Measurements from ENCODE around the gene AKR1B15.
A peak's percentile ranks its signal among the peaks of the same experiment; 100 is the strongest.
"Not testable (repeated sequence)": the region's sequence is repeated elsewhere in the genome, so short reads cannot be mapped to it uniquely, and the experiment has no call there.

The AKR1B15 gene

DNA sequence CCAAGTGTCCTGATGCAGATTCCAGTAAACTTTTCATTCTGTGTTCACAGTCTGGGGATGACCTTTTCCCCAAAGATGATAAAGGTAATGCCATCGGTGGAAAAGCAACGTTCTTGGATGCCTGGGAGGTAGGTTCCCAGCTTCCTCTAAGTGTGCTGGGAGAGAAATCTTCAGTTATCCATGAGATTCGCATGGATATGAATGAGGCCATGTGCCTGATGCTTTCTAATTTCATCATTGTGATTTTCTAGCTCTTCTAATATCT, 16.0 kb upstream of the AKR1B15 start:
- DNase-seq (ENCODE audit: low read depth in 2 of 2): no peak

- DNase-seq (ENCODE audit: low read depth in 2 of 2): no peak
Measured at GRCh38 chr7:134533288-134533771, 15.6 kb upstream of the AKR1B15 start.

DNA sequence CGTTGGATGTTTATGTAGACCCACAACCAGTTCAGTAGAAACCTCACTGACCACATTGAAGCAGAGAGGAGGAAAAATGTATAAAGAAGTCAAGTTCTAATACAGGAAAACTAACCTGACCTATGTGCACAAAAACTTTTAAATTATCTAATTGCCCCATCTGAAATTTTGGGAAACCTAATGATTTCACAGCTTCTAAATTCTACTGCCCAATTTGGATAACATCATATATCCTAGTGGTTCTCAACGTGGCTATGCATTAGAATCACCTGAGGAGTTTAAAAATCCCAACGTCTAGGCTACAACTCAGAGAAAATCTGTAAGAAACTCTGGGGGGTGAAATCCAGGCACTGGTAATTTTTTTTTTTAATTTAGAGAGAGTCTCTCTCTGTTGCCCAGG, 14.3 kb upstream of the AKR1B15 start:
- no peak for DNase-seq (ENCODE audit: low read depth in 2 of 2)

- no peak for DNase-seq (ENCODE audit: low read depth in 2 of 2)
Measured at GRCh38 chr7:134535272-134535918, 13.5 kb upstream of the AKR1B15 start.

DNA sequence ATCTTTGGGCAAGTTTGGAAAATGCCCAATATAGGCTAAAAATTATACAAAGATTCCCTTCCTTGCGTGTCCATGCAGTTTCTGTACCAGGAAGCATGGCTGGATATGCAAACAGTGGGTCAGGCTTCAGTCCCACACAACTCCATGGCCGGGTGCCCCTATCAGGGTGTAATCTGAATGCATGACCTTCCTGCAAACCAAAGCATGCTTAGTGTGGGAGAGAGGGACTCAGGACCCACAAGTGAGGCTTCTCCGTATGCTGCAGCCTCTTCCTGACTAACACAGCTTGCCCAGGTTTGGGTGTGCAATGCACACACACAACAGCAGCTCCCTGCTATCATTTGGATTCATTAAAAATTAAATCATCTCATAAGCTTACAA, 13.0 kb upstream of the AKR1B15 start:
- no peak for DNase-seq (ENCODE audit: low read depth in 2 of 2)

GRCh38 chr7:134536558-134536957, 12.4 kb upstream of the AKR1B15 start:
- DNase-seq (ENCODE audit: low read depth in 2 of 2): not testable (repeated sequence)

GRCh38 chr7:134537273-134537781, 11.6 kb upstream of the AKR1B15 start:
- DNase-seq (ENCODE audit: low read depth in 2 of 2): not testable (repeated sequence)

GRCh38 chr7:134539380-134540004, 9.4 kb upstream of the AKR1B15 start:
- no peak for DNase-seq (ENCODE audit: low read depth in 2 of 2)

GRCh38 chr7:134541501-134542194, 7.3 kb upstream of the AKR1B15 start:
- not testable (repeated sequence) for DNase-seq (ENCODE audit: low read depth in 2 of 2)

DNA sequence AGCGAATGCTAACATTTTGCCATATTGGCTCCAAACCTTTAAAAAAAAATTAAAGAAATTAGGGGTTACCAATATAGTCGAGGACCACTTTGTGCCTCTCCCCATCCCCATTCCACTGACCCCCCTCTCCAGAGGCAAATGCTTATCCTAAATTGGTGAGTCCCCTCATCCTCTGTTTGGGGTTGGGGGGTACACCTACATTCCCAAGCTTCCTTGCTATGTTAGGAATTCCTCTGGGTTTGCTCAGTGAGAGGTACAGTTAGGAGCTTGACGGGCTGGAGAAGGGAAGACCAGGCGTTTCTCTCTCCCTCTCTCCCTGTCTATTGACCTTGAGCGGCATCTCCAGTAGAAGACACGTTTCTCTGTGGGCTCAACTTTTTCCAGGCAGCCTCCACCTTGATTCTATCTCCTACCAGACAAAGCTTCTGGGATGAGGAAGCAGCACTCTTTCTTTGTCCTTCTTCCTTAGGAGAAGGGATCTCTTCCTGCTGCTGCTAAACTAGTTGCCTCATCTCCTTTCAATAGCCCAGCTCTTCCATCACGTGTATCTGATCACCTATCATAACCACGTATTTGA, 6.6 kb upstream of the AKR1B15 start:
- DNase-seq (ENCODE audit: low read depth in 2 of 2): no peak

DNA sequence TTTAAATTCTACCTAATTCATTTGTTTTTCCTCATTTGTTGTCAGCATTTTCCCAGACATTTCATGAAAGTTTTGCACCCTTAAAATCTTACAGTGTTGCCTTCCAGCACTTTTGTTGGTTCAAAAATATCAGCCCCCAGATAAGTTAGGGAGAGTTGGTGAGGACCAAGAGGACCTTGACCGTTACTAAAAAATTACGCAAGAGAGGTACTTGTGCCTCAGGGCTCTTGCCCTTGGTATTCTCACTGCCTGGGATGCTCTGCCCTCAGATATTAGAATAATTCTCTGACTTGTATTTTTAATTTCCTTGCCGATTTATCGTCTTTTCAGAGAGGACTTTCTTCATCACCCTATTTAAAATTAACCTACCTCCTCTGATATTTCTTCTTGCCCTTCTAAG, 3.5 kb upstream of the AKR1B15 start:
- DNase-seq (ENCODE audit: low read depth in 2 of 2): no peak

GRCh38 chr7:134545918-134546317, 3.0 kb upstream of the AKR1B15 start:
- no peak for DNase-seq (ENCODE audit: low read depth in 2 of 2)

DNA sequence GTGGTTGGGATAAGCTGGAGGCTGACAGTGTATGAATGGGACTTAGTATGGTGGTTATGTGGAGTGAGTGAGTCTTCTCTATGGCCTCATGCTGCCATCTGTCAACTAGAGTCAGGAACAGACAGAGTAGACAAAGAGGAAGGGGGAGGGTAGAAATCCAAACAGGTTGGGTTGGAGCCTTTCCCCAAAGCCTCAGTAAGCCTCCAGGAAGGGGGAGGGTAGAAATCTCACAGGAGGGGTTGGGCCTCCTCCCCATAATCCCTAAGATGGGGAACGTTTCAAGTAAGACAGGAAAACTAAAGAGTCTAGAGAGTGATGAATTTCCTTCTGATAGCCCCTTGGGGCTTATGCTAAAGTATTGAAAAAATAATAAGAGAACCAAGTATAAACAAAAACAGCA, 2.0 kb upstream of the AKR1B15 start:
- no peak for DNase-seq (ENCODE audit: low read depth in 2 of 2)

GRCh38 chr7:134547397-134548054, 1.4 kb upstream of the AKR1B15 start:
- peak; percentile 18 to 59 for DNase-seq (ENCODE audit: low read depth in 2 of 2)

GRCh38 chr7:134549366-134549765, 456 bp downstream of the AKR1B15 start:
- no peak for DNase-seq (ENCODE audit: low read depth in 2 of 2)

DNA sequence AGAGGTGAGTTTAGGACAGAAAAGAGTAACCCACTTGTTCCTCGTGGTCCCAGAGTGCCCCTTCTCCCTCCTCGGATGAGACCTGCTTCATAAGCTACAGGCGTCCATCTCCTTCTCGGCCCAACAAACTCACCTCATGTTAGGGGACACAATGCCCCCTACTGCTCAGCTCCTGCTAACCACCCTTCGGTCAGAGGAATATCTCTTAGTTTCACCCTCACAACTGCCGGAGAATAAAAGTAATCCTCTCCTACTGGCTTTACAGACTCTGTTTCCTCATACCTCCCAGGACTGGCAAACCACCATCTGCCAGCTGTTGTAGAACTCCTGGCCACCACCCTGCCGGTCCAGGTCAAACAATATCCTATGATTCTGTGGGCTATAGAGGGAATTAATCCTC, 3.2 kb downstream of the AKR1B15 start:
- DNase-seq (ENCODE audit: low read depth in 2 of 2): no peak

- DNase-seq (ENCODE audit: low read depth in 2 of 2): no peak
Measured at GRCh38 chr7:134553976-134554375, 5.1 kb downstream of the AKR1B15 start.

DNA sequence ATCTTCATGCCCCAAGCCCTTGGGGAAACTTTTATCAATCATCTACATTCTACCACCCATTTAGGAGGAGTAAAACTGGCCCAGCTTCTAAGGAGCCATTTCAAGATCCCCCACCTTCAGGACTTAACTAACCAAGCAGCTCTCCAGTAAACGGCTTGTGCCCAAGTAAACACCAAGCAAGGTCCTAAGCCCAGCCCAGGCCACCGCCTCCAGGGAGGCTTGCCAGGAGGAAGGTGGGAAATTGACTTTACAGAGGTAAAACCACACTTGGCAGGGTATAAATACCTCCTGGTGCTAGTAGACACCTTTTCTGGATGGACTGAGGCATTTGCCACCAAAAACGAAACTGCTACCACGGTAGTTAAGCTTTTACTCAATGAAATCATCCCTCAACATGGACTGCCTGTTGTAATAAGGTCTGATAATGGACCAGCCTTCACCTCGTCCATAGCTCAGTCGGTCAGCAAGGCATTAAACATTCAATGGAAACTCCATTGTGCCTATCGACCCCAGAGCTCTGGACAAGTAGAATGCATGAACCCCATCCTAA, 5.6 kb downstream of the AKR1B15 start:
- DNase-seq (ENCODE audit: low read depth in 2 of 2): no peak

GRCh38 chr7:134557391-134557790, 8.5 kb downstream of the AKR1B15 start:
- no peak for DNase-seq (ENCODE audit: low read depth in 2 of 2)

- no peak for DNase-seq (ENCODE audit: low read depth in 2 of 2)
Measured at GRCh38 chr7:134558370-134558769, 9.5 kb downstream of the AKR1B15 start.

GRCh38 chr7:134561616-134562015, 12.7 kb downstream of the AKR1B15 start:
- not testable (repeated sequence) for DNase-seq (ENCODE audit: low read depth in 2 of 2)

DNA sequence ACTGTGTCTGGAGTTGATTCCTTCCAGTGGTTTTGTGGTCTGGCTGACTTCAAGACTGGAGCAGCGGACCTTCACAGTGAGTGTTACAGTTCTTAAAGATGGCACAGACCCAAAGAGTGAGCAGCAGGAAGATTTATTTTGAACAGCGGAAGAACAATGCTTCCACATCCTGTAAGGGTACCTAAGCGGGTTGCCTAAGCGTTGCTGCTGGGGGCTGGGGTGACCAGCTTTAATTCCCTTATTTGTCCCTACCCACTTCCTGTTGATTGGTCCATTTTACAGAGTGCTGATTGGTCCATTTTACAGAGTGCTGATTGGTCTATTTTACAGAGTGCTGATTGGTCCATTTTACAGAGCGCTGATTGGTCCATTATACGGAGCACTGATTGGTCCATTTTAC, 13.2 kb downstream of the AKR1B15 start:
- no peak for DNase-seq (ENCODE audit: low read depth in 2 of 2)
